ENCODE data around the gene TNP2.

The TNP2 gene

GRCh38 chr16:11219178-11219577 lies 49.9 kb downstream of the TNP2 start:
- peak in 1 of 2 donors; percentile 41 for DNase-seq (ENCODE audit: low read depth in 2 of 2)
- H3K4me3 ChIP-seq (replicated peaks in 1 of 2; ENCODE audit: low read depth in 2 of 2, low read length in 2 of 2) = no peak overlapping the region
- TF ChIP-seq, protein P1, sequence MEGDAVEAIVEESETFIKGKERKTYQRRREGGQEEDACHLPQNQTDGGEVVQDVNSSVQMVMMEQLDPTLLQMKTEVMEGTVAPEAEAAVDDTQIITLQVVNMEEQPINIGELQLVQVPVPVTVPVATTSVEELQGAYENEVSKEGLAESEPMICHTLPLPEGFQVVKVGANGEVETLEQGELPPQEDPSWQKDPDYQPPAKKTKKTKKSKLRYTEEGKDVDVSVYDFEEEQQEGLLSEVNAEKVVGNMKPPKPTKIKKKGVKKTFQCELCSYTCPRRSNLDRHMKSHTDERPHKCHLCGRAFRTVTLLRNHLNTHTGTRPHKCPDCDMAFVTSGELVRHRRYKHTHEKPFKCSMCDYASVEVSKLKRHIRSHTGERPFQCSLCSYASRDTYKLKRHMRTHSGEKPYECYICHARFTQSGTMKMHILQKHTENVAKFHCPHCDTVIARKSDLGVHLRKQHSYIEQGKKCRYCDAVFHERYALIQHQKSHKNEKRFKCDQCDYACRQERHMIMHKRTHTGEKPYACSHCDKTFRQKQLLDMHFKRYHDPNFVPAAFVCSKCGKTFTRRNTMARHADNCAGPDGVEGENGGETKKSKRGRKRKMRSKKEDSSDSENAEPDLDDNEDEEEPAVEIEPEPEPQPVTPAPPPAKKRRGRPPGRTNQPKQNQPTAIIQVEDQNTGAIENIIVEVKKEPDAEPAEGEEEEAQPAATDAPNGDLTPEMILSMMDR (IDR thresholded peaks at IDR 0.05; ENCODE audit: low read depth, low read length) = no peak

DNA sequence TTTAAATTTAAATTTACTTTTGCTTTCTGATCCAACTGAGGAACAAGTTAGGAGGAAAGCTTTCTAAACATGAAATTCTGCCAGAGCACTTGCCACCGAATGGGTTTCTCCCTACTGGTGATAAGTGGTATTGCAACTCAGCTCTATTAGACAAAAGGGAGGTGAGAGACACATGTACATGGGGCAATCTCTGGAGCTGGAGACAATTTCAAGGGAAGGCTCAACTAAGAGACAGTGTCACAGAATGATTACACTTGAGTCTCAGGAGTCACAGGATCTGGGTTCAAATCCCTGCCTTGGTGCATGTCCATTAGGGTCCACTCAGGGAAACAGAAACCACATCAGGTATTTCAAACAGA lies 50.5 kb downstream of the TNP2 start:
- no peak overlapping the region for H3K4me3 ChIP-seq (replicated peaks in 1 of 2; ENCODE audit: low read depth in 2 of 2, low read length in 2 of 2)
- TF ChIP-seq, protein P1 (IDR thresholded peaks at IDR 0.05; ENCODE audit: low read depth, low read length) = peak; percentile 73
- DNase-seq (ENCODE audit: low read depth in 2 of 2) = peak in 1 of 2 donors; percentile 27

All from cardiac fibroblast (primary cell).